C4-2B (cell line): ENCODE results near the gene DLG2.

ENCODE experiments used
- ZFX ChIP-seq: fragments of 450-650 bp; IDR thresholded peaks from 2 replicates; pipeline ENCODE4 v1.6.1; 2017
- TF ChIP-seq, protein P1 (sequence below): fragments of 450-650 bp; conservative IDR thresholded peaks from 2 replicates; pipeline ENCODE4 v1.5.1; 2017; ENCODE audit warnings: mild to moderate bottlenecking

DNA sequence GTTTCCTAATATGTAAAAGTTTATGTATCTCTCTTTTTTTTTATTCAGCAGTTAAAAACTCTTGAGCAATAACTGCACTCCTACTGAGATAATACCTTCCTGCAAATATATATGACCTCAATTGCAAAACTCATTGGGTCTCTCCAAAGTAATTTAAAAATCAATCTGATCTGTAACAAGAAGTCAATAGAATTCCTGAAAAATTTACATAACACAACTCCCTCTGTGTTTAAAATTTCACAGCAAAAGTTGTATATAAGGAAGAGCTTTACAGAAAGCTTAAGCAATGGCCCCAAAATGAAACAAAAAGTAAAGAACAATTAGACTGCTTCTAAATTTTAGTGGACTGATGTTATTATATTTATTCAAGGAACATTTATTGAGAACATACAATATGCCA is 313.4 kb downstream of the DLG2 start:
- TF ChIP-seq, protein P1, sequence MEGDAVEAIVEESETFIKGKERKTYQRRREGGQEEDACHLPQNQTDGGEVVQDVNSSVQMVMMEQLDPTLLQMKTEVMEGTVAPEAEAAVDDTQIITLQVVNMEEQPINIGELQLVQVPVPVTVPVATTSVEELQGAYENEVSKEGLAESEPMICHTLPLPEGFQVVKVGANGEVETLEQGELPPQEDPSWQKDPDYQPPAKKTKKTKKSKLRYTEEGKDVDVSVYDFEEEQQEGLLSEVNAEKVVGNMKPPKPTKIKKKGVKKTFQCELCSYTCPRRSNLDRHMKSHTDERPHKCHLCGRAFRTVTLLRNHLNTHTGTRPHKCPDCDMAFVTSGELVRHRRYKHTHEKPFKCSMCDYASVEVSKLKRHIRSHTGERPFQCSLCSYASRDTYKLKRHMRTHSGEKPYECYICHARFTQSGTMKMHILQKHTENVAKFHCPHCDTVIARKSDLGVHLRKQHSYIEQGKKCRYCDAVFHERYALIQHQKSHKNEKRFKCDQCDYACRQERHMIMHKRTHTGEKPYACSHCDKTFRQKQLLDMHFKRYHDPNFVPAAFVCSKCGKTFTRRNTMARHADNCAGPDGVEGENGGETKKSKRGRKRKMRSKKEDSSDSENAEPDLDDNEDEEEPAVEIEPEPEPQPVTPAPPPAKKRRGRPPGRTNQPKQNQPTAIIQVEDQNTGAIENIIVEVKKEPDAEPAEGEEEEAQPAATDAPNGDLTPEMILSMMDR: no peak
- TF ChIP-seq ZFX: no peak
